Kidney epithelial cell (primary cell): ENCODE measurements around the gene FARP1. TPM values are rescaled to one million over a fixed set of nuclear protein-coding genes. Genes with fewer than 3 reads are reported as not detected.
A peak's percentile ranks its signal among the peaks of the same experiment; 100 is the strongest.

ENCODE experiments used
- DNase-seq: peaks from one replicate; pipeline ENCODE4 v3.0.0-alpha.2; 2010; ENCODE audit warnings: low read depth
- H3K27me3 ChIP-seq: 2 replicates; pipeline ENCODE4 v1.6.0; 2011; ENCODE audit warnings: low read length; ENCODE audit not compliant: control insufficient read depth, insufficient read depth
- H3K36me3 ChIP-seq: 2 replicates; pipeline ENCODE4 v1.5.1; 2011; ENCODE audit warnings: low read length; ENCODE audit not compliant: control insufficient read depth, insufficient read depth
- H3K4me3 ChIP-seq: 2 replicates; pipeline ENCODE4 v1.5.1; 2011; ENCODE audit warnings: low read depth, mild to moderate bottlenecking, control low read depth, low read length
- CTCF ChIP-seq: IDR thresholded peaks from 2 replicates; pipeline ENCODE4 v1.5.1; 2011; ENCODE audit warnings: mild to moderate bottlenecking, moderate library complexity, low read length, control low read depth, inconsistent platforms; ENCODE audit not compliant: insufficient read depth, poor library complexity, severe bottlenecking
- total RNA-seq: library from RNA; depleted of rRNA; stranded (reverse); fragments of >200 nt; gene quantifications from 2 replicates; pipeline ENCODE4 v1.2.3, GENCODE V29; 2015

The FARP1 gene
- total RNA-seq, 1 donor from 2014 or later = 135 TPM

- Histone ChIP-seq H3K27me3 (no peaks in the 10 kb centered on the region), H3K4me3 (no peak overlapping the region), H3K36me3 (peaks cover 4% of the 10 kb centered on the region)
- no peak for TF ChIP-seq CTCF
- DNase-seq = no peak
These were observed 331.9 kb downstream of the FARP1 start for GRCh38 chr13:98474761-98475160.

- Histone ChIP-seq H3K27me3 (no peaks in the 10 kb centered on the region), H3K4me3 (no peak overlapping the region), H3K36me3 (peaks cover 4% of the 10 kb centered on the region)
- no peak for TF ChIP-seq CTCF
- DNase-seq = no peak
These were observed 332.6 kb downstream of the FARP1 start for GRCh38 chr13:98475522-98475921.

GRCh38 chr13:98476106-98476505 lies 333.2 kb downstream of the FARP1 start:
- no peak overlapping the region for H3K4me3 ChIP-seq
- no peak for DNase-seq
- no peak for TF ChIP-seq CTCF
- peaks cover 3% of the 10 kb centered on the region for H3K36me3 ChIP-seq
- H3K27me3 ChIP-seq = no peaks in the 10 kb centered on the region

GRCh38 chr13:98476538-98476966 lies 333.7 kb downstream of the FARP1 start:
- H3K27me3 ChIP-seq = no peaks in the 10 kb centered on the region
- no peak overlapping the region for H3K4me3 ChIP-seq
- TF ChIP-seq CTCF = no peak
- DNase-seq = peak; percentile 79
- peaks cover 3% of the 10 kb centered on the region for H3K36me3 ChIP-seq

- peak; percentile 86 for DNase-seq
- Histone ChIP-seq H3K4me3 (no peak overlapping the region), H3K27me3 (no peaks in the 10 kb centered on the region), H3K36me3 (no peaks in the 10 kb centered on the region)
- no peak for TF ChIP-seq CTCF
These were observed 335.6 kb downstream of the FARP1 start for GRCh38 chr13:98478189-98479129.
